Embryonic facial prominence (tissue), 1 donor: Measurements from ENCODE around the gene LYRM1.
"Not testable (repeated sequence)": the region's sequence is repeated elsewhere in the genome, so short reads cannot be mapped to it uniquely, and the experiment has no call there.

ENCODE experiments used
- DNase-seq: peaks from one replicate; pipeline ENCODE4 v3.0.0-alpha.2; 2016; ENCODE audit errors: extremely low spot score

The LYRM1 gene

GRCh38 chr16:20973201-20973600, 72.6 kb downstream of the LYRM1 start:
- DNase-seq: not testable (repeated sequence)
